WTC11 (cell line): Measurements from ENCODE around the gene CSH2. TPM values are rescaled to one million over a fixed set of nuclear protein-coding genes. Genes with fewer than 3 reads are reported as not detected.

ENCODE experiments used
- ATAC-seq: fragments of 200-7000 bp; cut with Tn5 transposase; 2 replicates; pipeline ENCODE4 v1.10.0; 2021; ENCODE audit warnings: mild to moderate bottlenecking, moderate library complexity
- CTCF ChIA-PET: fragments of 300-600 bp; sonication (Branson Sonifier 250); formaldehyde crosslinking; loops from one replicate; lab custom pipeline; 2021; ENCODE audit warnings: antibody characterized with exemption; lab: Charles Lee
- POLR2A ChIA-PET: fragments of 350-600 bp; sonication (Branson Sonifier 250); formaldehyde crosslinking; loops from one replicate; lab custom pipeline; 2021; ENCODE audit warnings: antibody characterized with exemption; lab: Charles Lee
- DNase-seq: peaks from one replicate; pipeline ENCODE4 v3.0.0; 2021; ENCODE audit warnings: low spot score
- H3K27ac Mint-ChIP-seq: 2 replicates; pipeline ENCODE4 v1.8.0; 2021; ENCODE audit warnings: mixed read lengths
- H3K27me3 Mint-ChIP-seq: 2 replicates; pipeline ENCODE4 v1.8.0; 2021; ENCODE audit warnings: low read depth, mild to moderate bottlenecking, moderate library complexity, mixed read lengths
- H3K36me3 Mint-ChIP-seq: 2 replicates; pipeline ENCODE4 v1.8.0; 2021; ENCODE audit warnings: mixed read lengths
- H3K4me1 Mint-ChIP-seq: 2 replicates; pipeline ENCODE4 v1.8.0; 2022; ENCODE audit warnings: mixed read lengths
- H3K4me3 Mint-ChIP-seq: 2 replicates; pipeline ENCODE4 v1.8.0; 2021; ENCODE audit warnings: mild to moderate bottlenecking, moderate library complexity, mixed read lengths
- H3K9me3 Mint-ChIP-seq: 2 replicates; pipeline ENCODE4 v1.8.0; 2021; ENCODE audit warnings: mixed read lengths
- AR ChIP-seq: fragments of 250-450 bp; sonication (Bioruptor Pico); IDR thresholded peaks from 2 replicates; pipeline ENCODE4 v1.9.0; 2021; ENCODE audit warnings: mild to moderate bottlenecking
- ATF3 ChIP-seq: sonication (generic); formaldehyde crosslinking; conservative IDR thresholded peaks from 2 replicates; pipeline ENCODE4 v1.8.1; 2022; ENCODE audit warnings: mild to moderate bottlenecking, missing genetic modification reagents
- ATF6 ChIP-seq: sonication (generic); formaldehyde crosslinking; IDR thresholded peaks from 2 replicates; pipeline ENCODE4 v1.8.1; 2023; ENCODE audit warnings: mild to moderate bottlenecking, missing genetic modification reagents
- CREB1 ChIP-seq: sonication (generic); formaldehyde crosslinking; IDR thresholded peaks from 2 replicates; pipeline ENCODE4 v1.8.0; 2023; ENCODE audit warnings: mild to moderate bottlenecking, missing genetic modification reagents
- CTCF ChIP-seq: fragments of 200-600 bp; IDR thresholded peaks from 2 replicates; pipeline ENCODE4 v1.8.0; 2022; ENCODE audit warnings: antibody characterized with exemption
- EMX1 ChIP-seq: fragments of 250-450 bp; sonication (Bioruptor Pico); IDR thresholded peaks from 2 replicates; pipeline ENCODE4 v1.8.0; 2021; ENCODE audit warnings: mild to moderate bottlenecking
- FOXP1 ChIP-seq: sonication (generic); formaldehyde crosslinking; IDR thresholded peaks from 2 replicates; pipeline ENCODE4 v1.8.0; 2022; ENCODE audit warnings: missing genetic modification reagents, mild to moderate bottlenecking, moderate library complexity, borderline replicate concordance
- GABPB1 ChIP-seq: sonication (generic); formaldehyde crosslinking; IDR thresholded peaks from 2 replicates; pipeline ENCODE4 v1.8.1; 2023; ENCODE audit warnings: mild to moderate bottlenecking, missing genetic modification reagents
- IRF2 ChIP-seq: sonication (generic); formaldehyde crosslinking; IDR thresholded peaks from 2 replicates; pipeline ENCODE4 v1.8.0; 2022; ENCODE audit warnings: low read depth, missing genetic modification reagents, borderline replicate concordance
- JAZF1 ChIP-seq: fragments of 250-450 bp; sonication (Bioruptor Pico); IDR thresholded peaks from 2 replicates; pipeline ENCODE4 v1.9.0; 2021; ENCODE audit warnings: moderate library complexity, mild to moderate bottlenecking, inconsistent platforms
- KAT7 ChIP-seq: sonication (generic); formaldehyde crosslinking; IDR thresholded peaks from 2 replicates; pipeline ENCODE4 v1.8.1; 2023; ENCODE audit warnings: missing genetic modification reagents, mild to moderate bottlenecking, borderline replicate concordance
- MXD4 ChIP-seq: fragments of 250-450 bp; sonication (Bioruptor Pico); IDR thresholded peaks from 2 replicates; pipeline ENCODE4 v1.8.0; 2021; ENCODE audit warnings: mild to moderate bottlenecking, moderate library complexity, borderline replicate concordance
- MYBL2 ChIP-seq: sonication (generic); formaldehyde crosslinking; IDR thresholded peaks from 2 replicates; pipeline ENCODE4 v1.8.1; 2023; ENCODE audit warnings: mild to moderate bottlenecking, moderate library complexity, missing genetic modification reagents
- OVOL2 ChIP-seq: fragments of 250-450 bp; sonication (Bioruptor Pico); IDR thresholded peaks from 2 replicates; pipeline ENCODE4 v1.9.0; 2021; ENCODE audit warnings: mild to moderate bottlenecking, borderline replicate concordance
- ZNF138 ChIP-seq: sonication (generic); formaldehyde crosslinking; conservative IDR thresholded peaks from 2 replicates; pipeline ENCODE4 v1.8.1; 2022; ENCODE audit warnings: mild to moderate bottlenecking, moderate library complexity, missing genetic modification reagents
- ZNF219 ChIP-seq: sonication (generic); formaldehyde crosslinking; IDR thresholded peaks from 2 replicates; pipeline ENCODE4 v1.8.0; 2023; ENCODE audit warnings: missing genetic modification reagents, mild to moderate bottlenecking, borderline replicate concordance
- ZNF232 ChIP-seq: sonication (generic); formaldehyde crosslinking; IDR thresholded peaks from 2 replicates; pipeline ENCODE4 v1.8.0; 2022; ENCODE audit warnings: mild to moderate bottlenecking, missing genetic modification reagents
- ZNF396 ChIP-seq: fragments of 250-450 bp; sonication (Bioruptor Pico); IDR thresholded peaks from 2 replicates; pipeline ENCODE4 v1.8.0; 2021; ENCODE audit warnings: mild to moderate bottlenecking, moderate library complexity, borderline replicate concordance
- ZNF532 ChIP-seq: fragments of 250-450 bp; sonication (Bioruptor Pico); IDR thresholded peaks from 2 replicates; pipeline ENCODE4 v1.9.0; 2021; ENCODE audit warnings: mild to moderate bottlenecking, borderline replicate concordance
- ZSCAN18 ChIP-seq: fragments of 250-450 bp; sonication (Bioruptor Pico); IDR thresholded peaks from 2 replicates; pipeline ENCODE4 v2.1.2; 2022; ENCODE audit warnings: mild to moderate bottlenecking, moderate library complexity
- total RNA-seq: library from RNA; stranded (reverse); gene quantifications from 3 replicates; pipeline ENCODE4 v1.2.3, GENCODE V29; 2021

CSH2 gene
- total RNA-seq, 1 experiment from 2014 or later, result not detected

- no peak overlapping the region for H3K4me3 Mint-ChIP-seq
- TF ChIP-seq ATF6 (CRISPR knock-in tag) (no peak), IRF2 (no peak), CREB1 (no peak), ATF3 (no peak), KAT7 (CRISPR knock-in tag) (no peak), ZNF396 (CRISPR knock-in tag) (no peak), ZSCAN18 (CRISPR knock-in tag) (no peak), CTCF (no peak), JAZF1 (CRISPR knock-in tag) (no peak), GABPB1 (CRISPR knock-in tag) (no peak), MXD4 (CRISPR knock-in tag) (no peak), ZNF219 (CRISPR knock-in tag) (no peak), EMX1 (CRISPR knock-in tag) (no peak), AR (CRISPR knock-in tag) (no peak), FOXP1 (CRISPR knock-in tag) (no peak), ZNF532 (CRISPR knock-in tag) (no peak), MYBL2 (no peak), ZNF138 (CRISPR knock-in tag) (no peak), ZNF232 (CRISPR knock-in tag) (no peak), OVOL2 (no peak)
- no peak overlapping the region for H3K27ac Mint-ChIP-seq
- ChIA-PET POLR2A (no interaction called here), CTCF (no interaction called here)
- no peaks in the 10 kb centered on the region for H3K27me3 Mint-ChIP-seq
- peaks cover 12% of the 10 kb centered on the region for H3K4me1 Mint-ChIP-seq
- H3K9me3 Mint-ChIP-seq, result no peaks in the 10 kb centered on the region
- 0 out of 2 replicates have a peak, but pooled peaks have one; percentile 5 for ATAC-seq
- DNase-seq, result no peak
- H3K36me3 Mint-ChIP-seq, result peaks cover 67% of the 10 kb centered on the region
Measured at GRCh38 chr17:63832455-63832854, 41.0 kb downstream of the CSH2 start.
